Cardiac fibroblast (primary cell): Measurements from ENCODE around the gene PTK7.

Source experiments
- DNase-seq, 2 donors: peaks; one replicate each; pipeline versions ENCODE4 v3.0.0 to v3.0.0-alpha.2; 2010; ENCODE audit warnings: low read depth in 2 of 2
- H3K4me3 ChIP-seq, 2 donors: replicated peaks in 1 of 2; 1 replicate in 1 of 2; 2 replicates in 1 of 2; pipeline ENCODE4 v1.5.1; 2011; ENCODE audit warnings: low read depth in 2 of 2, low read length in 2 of 2, mild to moderate bottlenecking in 2 of 2, moderate library complexity in 1 of 2
- TF ChIP-seq, protein P1 (sequence below): IDR thresholded peaks from one replicate; pipeline ENCODE4 v1.5.1; 2011; ENCODE audit warnings: low read depth, mild to moderate bottlenecking, low read length, inconsistent platforms

PTK7 gene

GRCh38 chr6:43060755-43061633, 15.1 kb upstream of the PTK7 start:
- DNase-seq = no peak
- H3K4me3 ChIP-seq = no peak overlapping the region
- TF ChIP-seq, protein P1, sequence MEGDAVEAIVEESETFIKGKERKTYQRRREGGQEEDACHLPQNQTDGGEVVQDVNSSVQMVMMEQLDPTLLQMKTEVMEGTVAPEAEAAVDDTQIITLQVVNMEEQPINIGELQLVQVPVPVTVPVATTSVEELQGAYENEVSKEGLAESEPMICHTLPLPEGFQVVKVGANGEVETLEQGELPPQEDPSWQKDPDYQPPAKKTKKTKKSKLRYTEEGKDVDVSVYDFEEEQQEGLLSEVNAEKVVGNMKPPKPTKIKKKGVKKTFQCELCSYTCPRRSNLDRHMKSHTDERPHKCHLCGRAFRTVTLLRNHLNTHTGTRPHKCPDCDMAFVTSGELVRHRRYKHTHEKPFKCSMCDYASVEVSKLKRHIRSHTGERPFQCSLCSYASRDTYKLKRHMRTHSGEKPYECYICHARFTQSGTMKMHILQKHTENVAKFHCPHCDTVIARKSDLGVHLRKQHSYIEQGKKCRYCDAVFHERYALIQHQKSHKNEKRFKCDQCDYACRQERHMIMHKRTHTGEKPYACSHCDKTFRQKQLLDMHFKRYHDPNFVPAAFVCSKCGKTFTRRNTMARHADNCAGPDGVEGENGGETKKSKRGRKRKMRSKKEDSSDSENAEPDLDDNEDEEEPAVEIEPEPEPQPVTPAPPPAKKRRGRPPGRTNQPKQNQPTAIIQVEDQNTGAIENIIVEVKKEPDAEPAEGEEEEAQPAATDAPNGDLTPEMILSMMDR = no peak

DNA sequence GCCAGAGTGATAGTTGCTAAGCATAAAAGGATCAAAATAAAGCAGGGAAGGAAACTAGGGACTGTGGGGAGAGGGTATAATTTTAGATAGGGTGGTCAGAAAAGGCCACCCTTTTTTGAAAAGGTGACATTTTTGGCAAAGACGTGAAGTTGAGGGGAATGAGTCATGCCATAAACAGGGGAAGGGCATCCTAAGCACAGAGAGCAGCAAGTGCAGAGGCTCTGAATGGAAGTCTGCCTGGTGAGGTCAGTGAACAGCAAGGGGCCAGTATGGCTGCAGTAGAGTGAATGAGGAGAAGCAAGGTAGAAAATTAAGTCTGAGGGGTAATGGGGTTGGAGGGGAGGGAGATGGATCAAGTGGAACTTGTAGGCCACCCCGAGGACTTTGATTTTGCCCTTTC, 14.3 kb upstream of the PTK7 start:
- DNase-seq = no peak
- H3K4me3 ChIP-seq = no peak overlapping the region
- TF ChIP-seq, protein P1 = no peak

- no peak overlapping the region for H3K4me3 ChIP-seq
- DNase-seq = no peak
- TF ChIP-seq, protein P1 = no peak
Measured at GRCh38 chr6:43062818-43063217, 13.3 kb upstream of the PTK7 start.

GRCh38 chr6:43070028-43070632, 6.0 kb upstream of the PTK7 start:
- no peak overlapping the region for H3K4me3 ChIP-seq
- DNase-seq = peak; percentile 78 to 88
- TF ChIP-seq, protein P1 = peak; percentile 64

GRCh38 chr6:43074847-43075669, 1.1 kb upstream of the PTK7 start:
- H3K4me3 ChIP-seq = peak overlapping the region; percentile 49 to 51
- peak; percentile 41 to 91 for DNase-seq
- TF ChIP-seq, protein P1 = no peak

DNA sequence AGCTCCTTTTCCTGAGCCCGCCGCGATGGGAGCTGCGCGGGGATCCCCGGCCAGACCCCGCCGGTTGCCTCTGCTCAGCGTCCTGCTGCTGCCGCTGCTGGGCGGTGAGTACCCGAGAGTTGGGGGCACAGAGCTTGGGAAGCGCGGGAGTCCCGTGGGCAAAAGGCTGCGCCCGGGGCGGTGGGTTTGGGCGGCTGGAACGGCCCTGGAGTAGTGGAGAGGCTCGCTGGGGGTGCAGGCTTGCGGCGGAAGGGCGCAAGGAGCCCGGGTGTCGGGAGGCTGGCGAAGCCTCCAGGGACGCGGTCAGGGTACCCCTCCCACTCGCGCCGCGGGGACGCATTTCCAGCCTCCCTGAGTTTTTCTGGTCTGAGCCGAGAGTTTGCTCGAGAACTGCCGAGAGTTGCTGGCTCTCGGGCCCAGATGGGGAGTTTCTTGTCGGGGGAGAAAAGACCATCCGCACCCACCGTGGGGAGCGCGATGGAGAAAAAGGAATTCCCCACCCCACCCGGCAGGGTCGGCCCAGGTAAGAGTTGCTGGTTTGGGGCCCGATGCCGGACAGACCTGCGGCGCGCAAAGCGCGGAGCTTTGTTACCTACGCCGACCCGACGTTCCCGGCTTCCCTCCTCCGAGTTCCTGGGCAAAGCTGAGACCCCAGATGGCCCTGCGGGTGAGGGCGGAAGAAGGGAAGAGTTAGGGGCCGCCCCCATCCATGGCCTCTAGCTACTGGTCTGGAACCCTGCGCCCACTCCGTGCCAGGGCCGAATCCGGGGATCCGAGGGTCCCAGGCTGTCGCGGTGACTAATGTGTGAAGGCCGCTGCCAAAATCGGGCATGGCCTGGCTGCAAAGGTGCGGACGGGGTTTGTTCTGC, 584 bp downstream of the PTK7 start:
- TF ChIP-seq, protein P1 = no peak
- peak overlapping the region; percentile 75 to 96 for H3K4me3 ChIP-seq
- peak; percentile 43 to 47 for DNase-seq
